Activated T-cell treated with anti-CD3 and anti-CD28 coated beads for 4 hours (primary cell): Measurements from ENCODE around the gene COL28A1.
"Not testable (repeated sequence)": the region's sequence is repeated elsewhere in the genome, so short reads cannot be mapped to it uniquely, and the experiment has no call there.

ENCODE experiments used
- DNase-seq: peaks from one replicate; pipeline ENCODE4 v3.0.0-alpha.2; 2020

Gene COL28A1

GRCh38 chr7:7408001-7408770, 127.5 kb downstream of the COL28A1 start:
- no peak for DNase-seq

DNA sequence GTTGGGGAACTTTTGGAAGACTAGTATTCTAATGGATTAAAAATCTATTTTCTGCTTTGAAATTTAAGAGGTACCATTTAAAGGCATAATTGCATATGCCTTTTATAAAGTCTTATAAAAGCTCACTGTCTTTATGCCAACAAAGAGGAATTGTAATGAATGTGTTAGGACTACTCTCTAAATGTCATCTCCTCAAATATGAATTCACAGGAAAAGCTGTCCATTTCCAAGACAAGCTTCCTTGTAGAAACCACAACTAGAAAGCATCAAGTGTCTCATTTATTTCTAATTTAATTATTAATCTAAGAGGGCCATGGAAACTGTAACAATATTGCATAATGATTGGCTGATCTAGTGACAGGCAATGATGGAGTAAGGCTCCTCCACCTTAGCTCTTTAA, 130.2 kb downstream of the COL28A1 start:
- no peak for DNase-seq

DNA sequence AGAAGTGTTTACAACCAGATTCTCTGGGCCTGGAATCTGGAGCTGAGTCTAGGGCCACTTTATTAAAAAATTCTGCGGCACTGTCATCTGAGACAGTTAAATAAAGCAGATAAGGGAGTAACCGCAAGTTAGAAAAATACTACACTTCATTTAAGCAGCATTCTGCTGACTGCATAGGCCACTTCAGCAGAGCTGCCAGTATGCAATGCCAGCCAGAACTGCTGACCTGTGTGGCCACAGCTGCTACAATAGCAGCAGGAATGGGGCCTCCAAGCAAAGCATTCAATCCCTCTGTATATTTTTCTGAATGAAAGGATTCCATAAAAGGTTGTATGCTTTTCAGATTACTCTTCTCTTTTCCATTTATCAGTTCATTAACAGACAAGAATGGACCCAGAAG, 136.0 kb downstream of the COL28A1 start:
- no peak for DNase-seq

GRCh38 chr7:7395785-7396184, 139.9 kb downstream of the COL28A1 start:
- no peak for DNase-seq

- DNase-seq, result not testable (repeated sequence)
Measured at GRCh38 chr7:7388164-7388563, 147.5 kb downstream of the COL28A1 start.

DNA sequence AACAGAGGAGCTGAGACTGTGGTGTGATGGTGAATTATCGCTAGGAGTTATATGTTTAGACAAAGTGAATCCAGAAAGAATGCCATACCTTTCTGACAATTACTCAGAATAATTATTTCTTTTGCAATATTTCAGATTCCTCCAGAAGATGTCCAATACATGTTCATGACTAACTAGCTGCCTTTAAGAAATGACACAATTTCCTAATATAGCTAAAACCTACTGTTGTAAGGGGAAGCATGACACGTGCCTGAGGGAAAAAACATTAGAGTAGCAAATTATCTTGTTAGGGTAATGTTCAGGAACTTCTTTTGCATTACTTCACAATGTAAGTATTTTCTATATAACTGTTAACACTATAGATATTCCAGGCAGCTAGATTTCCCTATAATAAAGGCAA, 150.3 kb downstream of the COL28A1 start:
- DNase-seq, result no peak

DNA sequence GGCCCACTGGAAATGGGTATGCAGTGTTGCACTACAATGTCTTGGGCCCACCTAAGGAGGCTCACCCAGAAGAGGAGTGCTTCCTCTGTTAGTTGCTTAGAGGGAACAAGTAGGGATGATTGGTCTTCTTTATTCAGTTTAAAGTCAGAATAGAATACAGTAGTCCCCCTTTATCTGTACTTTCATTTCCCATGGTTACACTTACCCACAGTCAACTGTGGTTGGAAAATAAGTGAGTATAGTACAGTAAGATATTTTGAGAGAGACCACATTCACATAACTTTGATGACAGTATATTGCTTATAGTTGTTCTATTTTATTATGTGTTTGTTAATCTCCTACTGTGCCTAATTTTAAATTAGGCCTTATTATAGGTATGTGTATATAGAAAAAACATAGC, 151.4 kb downstream of the COL28A1 start:
- no peak for DNase-seq

DNA sequence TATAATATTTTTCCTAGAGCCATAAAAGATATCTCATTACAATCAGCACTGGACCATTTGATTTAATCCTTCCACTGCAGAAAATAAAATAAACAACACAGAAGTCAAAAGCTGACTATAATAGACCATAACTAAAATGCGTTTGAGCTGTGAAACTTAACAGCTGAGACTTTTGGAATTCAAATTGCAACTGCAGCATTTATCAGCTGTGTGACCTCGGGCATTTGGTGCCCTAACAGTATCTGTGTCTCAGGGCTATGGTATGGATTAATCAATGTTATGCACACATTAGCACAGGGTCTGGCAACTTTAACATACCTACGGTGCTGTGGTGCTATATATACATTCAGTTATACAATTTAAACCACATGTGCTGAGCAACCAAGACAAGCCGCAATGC, 160.1 kb downstream of the COL28A1 start:
- DNase-seq, result no peak

- DNase-seq, result no peak
Measured at GRCh38 chr7:7370076-7370475, 165.6 kb downstream of the COL28A1 start.

GRCh38 chr7:7369134-7369533, 166.5 kb downstream of the COL28A1 start:
- DNase-seq, result no peak

- no peak for DNase-seq
Measured at GRCh38 chr7:7354674-7355073, 181.0 kb downstream of the COL28A1 start.

GRCh38 chr7:7352845-7353244, 182.8 kb downstream of the COL28A1 start:
- no peak for DNase-seq

DNA sequence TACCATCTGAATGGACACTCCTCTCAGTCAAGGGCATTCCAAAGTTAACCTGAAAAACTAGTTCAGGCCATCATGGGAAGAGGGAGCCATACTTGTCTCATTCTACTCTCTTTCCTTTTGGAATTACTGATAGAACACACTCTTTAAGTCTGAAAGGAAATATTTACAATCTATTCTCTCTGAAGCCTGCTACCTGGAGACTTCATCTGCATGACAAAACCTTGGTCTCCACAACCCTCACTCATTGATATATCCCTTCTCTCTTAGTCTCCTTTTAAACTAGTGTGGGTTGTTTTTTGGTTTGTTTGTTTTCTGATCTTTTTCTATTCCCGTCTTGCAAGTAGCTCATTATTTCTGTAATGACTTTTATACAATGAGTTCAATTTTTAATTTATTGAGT, 183.8 kb downstream of the COL28A1 start:
- DNase-seq, result no peak

DNA sequence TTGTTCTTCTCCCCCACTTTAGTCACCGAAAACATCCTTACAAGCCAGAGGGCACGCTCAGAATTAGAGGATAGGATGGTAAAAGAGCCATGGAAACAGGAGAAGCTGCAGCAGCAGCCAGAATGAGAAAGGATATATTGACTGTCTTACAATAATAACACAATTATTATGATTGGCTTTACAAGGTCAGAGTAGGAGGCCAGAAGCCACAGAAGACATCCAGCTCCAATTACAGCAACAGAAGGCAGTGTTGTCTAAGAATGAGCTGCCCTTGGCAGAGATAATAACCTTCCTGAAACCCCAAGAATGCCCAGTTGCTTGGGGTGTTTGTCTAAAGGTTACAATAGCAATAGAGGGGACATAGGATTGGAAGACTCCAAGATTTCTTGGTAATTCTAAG, 184.5 kb downstream of the COL28A1 start:
- DNase-seq, result no peak

- no peak for DNase-seq
Measured at GRCh38 chr7:7349156-7349555, 186.5 kb downstream of the COL28A1 start.

DNA sequence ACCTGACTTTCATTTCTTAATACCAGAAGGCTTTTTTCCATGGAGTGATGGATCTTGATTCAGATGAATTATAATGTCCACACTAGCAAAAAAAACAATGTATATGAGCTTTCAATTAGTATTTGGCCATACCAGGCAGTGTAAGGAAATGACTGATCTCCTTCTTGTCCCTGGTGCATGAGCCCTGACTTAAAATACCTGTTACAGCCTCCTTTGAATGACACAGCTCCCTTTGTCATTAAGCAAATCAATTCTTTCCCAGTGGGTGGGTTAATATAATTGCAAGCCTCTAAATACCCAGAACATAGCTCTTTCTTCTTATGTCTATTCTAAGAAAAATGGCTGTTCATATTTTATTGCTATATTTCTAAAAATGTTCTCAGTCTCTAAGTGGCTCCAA, 188.6 kb downstream of the COL28A1 start:
- no peak for DNase-seq

- DNase-seq, result no peak
Measured at GRCh38 chr7:7344583-7344982, 191.1 kb downstream of the COL28A1 start.

DNA sequence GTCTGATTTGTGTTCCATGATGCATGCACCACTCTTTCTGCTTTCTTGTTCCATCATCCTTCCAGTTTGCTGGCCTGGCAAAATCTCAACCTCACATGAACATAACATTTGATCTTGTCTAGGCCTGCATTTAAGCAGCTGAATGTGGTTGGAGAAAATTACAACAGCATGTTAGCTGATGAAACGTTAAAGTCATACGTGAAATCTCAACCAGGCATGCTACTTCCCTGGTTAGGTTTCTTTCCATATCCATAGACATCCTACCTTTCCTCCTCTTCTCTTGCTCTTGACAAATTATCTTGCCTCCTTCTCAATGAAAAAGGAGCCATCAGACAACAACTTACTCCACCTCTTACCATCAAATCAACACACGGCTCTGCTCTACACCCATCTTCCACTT, 199.8 kb downstream of the COL28A1 start:
- no peak for DNase-seq

DNA sequence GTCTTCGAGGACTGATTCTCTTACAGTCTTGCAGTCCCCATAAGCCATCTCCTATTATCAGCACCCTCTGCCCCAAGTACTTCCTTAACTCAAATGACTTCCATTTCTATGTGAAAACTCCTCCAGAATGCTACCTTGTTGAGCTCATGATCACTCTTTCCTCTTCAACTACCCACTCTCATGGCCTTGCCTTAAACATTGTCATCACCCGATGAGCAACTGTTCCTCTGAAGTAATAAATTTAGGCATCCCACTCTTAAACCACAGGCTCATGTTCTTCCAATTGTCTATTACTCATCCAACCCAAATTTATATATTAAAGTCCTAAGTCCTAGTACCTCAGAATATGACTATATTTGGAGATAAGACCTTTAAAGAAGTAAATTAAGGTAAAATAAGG, 200.5 kb downstream of the COL28A1 start:
- DNase-seq, result no peak

GRCh38 chr7:7333610-7334009, 202.1 kb downstream of the COL28A1 start:
- no peak for DNase-seq

GRCh38 chr7:7331523-7331922, 204.2 kb downstream of the COL28A1 start:
- DNase-seq, result no peak

DNA sequence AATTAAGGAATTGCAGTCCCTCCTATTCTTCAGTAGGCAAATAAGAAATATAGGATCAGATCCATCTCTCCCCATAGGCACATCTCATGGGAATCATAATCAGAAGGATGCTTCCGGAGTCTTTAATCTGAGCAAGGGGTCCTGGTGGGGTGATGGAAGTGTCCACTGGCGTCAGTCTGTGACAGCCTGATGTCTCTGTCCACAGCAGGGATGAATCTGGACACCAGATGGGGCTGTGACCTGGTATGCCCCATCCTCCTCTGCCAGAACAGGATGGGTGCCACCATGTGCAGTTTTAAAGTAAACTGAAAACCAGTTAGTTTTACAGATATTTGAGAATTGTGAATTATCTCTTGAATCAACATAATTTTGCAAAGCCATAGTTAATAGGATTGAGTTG, 204.7 kb downstream of the COL28A1 start:
- DNase-seq, result no peak

- DNase-seq, result no peak
Measured at GRCh38 chr7:7329326-7329725, 206.3 kb downstream of the COL28A1 start.

DNA sequence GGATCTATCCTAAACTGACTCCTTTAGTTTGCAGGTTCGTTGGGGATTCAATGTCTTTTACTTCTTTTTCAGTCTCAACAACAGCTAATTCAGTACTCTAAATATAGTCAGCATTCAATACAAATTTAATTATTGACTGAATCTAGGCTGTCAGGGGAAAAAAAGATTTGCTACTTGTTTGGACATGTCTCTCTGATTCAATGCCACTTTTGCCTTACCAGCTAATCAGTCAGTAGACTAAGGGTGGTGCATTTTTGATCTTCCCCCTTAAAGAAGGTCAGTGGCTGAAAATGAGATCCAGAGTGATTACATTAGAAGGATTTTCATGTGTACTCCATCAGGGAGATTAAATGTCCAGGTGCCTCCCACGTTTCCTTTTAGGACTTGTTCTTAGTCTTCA, 208.2 kb downstream of the COL28A1 start:
- no peak for DNase-seq

- DNase-seq, result no peak
Measured at GRCh38 chr7:7324698-7325097, 211.0 kb downstream of the COL28A1 start.
